IPS-18c (cell line): ENCODE measurements around the gene MVB12B.

Source experiments
- H3K4me3 ChIP-seq: 2 replicates; pipeline ENCODE4 v1.7.0; 2013; ENCODE audit warnings: low read depth, mild to moderate bottlenecking, low read length, moderate library complexity; ENCODE audit not compliant: insufficient read depth
- H3K9me3 ChIP-seq: one replicate; pipeline ENCODE4 v1.6.1; 2013; ENCODE audit warnings: mild to moderate bottlenecking, low read length, moderate library complexity; ENCODE audit not compliant: control insufficient read depth, insufficient read depth

MVB12B gene

DNA sequence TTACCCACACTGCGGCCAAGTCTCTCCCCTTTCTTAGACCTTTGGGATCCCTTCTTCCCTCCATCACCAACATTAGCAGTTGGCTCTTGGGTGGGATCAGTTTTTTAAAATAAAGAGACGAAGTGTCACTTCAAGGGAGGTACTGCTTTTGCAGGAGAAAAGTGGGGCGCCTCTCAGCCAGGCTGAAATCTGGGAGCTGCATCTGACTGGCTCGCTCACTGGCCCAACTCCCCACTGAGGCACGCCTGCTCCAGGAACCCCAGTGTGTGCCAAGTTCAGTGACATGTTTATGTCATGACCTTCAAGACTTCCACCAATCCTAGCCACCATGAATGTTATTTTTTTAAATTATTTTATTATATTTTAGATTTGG is 130.5 kb downstream of the MVB12B start:
- H3K9me3 ChIP-seq: peaks cover 2% of the 10 kb centered on the region

DNA sequence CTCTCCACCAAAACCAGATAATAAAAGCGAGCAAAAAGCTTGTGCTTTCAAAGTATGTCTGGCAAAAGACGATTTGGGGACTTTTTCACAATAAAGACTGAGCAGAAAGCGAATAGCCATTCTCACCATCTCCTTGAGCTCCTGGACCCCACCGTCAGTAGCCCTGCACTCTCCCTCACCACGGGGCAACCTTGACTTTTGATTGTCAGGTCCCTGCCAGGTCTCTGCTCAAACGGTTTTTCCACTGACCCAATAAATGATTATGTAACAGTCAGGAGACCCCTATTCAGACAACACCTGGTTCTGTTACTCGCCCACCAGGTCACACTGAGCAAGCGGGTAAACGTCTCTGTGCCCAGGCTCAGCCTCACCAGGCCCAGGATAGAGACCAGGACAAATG is 131.3 kb downstream of the MVB12B start:
- Histone ChIP-seq H3K4me3 (no peak overlapping the region), H3K9me3 (peaks cover 2% of the 10 kb centered on the region)

More for the DNA sequence above, 130.5 kb downstream of the MVB12B start:
- no peak overlapping the region for H3K4me3 ChIP-seq

DNA sequence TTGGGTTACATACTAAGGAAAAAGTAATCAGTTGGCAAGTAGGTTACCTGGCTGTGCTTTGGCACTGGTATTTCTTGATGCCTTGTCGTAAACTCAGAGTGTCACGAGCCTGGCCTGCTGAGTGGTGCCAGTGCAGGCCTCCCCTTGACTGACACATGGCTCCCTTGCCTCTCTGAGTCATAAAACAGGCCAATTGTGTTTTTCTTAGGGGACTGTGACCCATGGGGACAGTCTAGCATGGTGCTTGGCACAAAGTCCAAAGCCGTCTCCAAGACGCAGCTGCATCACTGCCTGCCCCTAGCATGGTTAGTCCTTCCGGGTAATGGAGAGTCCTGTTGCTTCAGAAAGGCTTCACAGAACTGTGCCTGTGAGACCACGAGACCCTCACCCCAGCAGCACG is 132.5 kb downstream of the MVB12B start:
- no peak overlapping the region for H3K4me3 ChIP-seq
- peaks cover 2% of the 10 kb centered on the region for H3K9me3 ChIP-seq

DNA sequence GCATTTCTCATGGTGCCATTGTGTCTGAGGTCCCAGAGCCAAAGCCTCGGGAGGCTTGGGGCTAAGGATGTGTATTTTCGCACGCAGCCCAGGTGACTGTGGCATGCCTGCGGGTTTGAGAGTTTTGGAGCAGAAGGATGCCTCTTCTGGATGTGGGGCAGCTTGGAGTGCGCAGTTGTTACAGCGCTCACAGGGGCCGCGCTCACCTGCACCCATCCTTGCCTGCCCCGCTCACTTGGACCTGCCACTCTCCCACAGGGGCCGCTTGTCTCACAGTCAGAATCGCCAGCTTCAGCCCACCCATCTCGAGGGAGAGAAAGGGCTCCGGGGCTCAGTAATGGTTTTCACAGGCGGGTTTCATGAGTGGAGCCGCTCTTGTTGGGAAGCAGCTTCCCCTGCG is 132.9 kb downstream of the MVB12B start:
- H3K4me3 ChIP-seq: no peak overlapping the region
- H3K9me3 ChIP-seq: peaks cover 2% of the 10 kb centered on the region

DNA sequence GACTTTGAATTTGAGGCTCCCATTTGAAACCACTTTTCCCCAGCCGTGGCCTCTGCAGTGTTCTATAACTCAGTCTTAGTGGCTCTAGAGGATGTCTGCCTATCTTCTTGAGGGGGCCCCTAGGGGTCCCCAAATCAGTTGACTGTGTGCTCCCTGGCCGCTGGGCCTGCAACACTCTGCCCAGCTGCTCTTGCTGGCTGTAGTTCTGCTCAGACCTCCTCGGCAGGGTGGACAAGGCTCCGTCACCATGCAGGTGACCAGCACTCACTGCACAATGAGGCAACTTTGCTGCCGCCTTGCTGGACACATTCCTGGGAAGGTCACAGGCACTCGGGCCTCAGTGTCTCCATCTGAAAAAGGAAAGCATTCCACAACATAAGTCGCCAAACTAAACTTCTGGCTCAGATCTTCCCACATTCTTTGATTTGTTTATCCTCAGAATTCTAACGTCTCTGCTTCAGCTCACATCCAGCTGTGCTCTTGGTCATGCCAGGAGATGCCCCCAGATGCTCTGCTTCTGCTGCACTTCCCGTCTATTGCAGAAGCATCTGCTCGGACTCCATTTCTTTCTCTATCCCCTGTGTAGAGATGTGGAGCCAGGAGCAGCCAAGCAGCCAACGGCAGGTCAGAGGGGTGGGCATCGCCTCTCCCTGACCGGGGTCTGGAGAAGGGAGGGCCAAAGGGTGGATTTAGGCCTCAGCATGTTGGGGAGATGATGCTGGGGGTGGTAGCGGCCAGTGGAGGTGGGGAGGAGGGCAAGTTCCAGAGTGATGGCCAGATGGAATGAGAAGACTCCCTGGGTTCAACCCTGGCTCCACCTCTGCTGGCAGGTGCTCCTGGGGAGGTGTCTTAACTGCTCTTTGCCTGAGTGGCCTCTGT is 133.6 kb downstream of the MVB12B start:
- H3K4me3 ChIP-seq: no peak overlapping the region
- H3K9me3 ChIP-seq: no peaks in the 10 kb centered on the region

DNA sequence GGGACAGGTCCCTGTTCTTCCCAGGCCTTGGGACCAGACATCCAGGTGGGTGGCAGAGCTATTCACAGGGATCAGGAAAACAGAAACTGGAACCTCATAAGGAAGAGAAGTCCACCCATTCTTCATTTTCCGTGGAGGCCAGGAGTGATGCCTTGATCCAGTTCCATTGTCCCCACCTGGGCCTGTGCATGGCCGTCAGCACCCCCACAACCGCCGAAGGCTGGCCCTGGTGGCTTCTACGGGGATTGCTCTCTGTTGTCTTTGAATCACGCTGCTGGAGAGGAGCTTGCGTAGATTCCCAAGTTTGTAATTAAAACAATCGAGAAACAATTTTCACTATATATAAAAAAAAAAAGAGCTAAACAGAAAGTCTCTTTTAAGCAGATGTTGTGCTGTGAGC is 134.4 kb downstream of the MVB12B start:
- Histone ChIP-seq H3K9me3 (no peaks in the 10 kb centered on the region), H3K4me3 (no peak overlapping the region)

DNA sequence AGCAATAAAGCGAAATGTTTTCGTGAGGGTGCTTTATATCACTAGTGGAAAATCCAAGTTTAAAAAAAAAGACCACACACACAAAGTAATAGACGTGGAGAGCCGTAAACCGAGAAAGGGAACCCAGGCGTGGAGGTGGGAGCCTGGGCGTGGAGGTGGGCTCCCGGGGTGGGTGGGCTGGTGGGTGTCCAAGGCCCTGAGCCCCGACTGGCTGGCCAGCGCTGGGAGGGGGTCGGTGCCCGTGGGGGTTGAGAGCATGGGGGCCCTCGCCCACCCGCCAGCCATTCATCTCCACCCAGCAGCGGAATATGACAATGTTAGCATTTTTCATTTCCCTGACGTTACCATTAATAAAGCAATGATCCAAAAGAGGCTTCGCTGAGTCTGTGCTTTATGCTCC is 135.0 kb downstream of the MVB12B start:
- Histone ChIP-seq H3K9me3 (no peaks in the 10 kb centered on the region), H3K4me3 (no peak overlapping the region)

DNA sequence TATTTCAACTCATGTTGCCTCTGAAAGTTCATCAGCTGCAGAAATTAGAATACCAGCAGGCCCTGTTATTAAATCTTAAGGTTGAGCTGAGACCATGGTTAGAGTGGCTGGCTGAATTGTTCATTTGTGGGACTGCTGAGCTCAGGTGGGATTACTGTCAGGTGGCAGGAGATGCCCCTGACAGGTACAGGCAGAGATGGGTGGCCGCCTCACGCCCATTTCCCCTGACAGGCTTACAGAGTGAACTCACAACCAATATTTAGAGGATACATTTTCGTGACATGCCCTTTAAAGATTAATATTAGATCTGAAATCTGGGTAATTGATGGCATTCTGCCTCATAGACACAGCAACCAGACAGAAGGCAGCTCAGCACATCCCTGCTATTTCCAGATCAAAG is 136.0 kb downstream of the MVB12B start:
- no peaks in the 10 kb centered on the region for H3K9me3 ChIP-seq
- no peak overlapping the region for H3K4me3 ChIP-seq

DNA sequence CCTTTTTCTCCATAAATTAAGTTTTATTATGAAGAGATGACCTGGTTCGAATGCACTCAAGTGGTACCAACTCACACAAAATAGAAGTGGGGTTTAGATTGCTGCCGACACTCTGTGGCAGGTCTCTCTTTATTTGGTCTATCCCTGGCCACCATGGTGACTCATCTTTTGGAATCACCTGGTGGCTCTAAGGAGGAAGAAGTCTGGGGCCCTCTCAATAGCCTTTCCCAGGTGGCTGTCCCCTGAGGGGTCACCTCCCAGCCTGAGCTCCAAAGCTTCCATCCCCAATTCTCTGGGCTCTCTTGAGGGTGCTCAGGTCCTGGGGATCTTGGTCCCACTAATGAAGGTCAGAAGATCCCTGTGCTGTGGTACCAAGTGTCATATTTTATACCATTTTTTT is 136.8 kb downstream of the MVB12B start:
- no peak overlapping the region for H3K4me3 ChIP-seq

DNA sequence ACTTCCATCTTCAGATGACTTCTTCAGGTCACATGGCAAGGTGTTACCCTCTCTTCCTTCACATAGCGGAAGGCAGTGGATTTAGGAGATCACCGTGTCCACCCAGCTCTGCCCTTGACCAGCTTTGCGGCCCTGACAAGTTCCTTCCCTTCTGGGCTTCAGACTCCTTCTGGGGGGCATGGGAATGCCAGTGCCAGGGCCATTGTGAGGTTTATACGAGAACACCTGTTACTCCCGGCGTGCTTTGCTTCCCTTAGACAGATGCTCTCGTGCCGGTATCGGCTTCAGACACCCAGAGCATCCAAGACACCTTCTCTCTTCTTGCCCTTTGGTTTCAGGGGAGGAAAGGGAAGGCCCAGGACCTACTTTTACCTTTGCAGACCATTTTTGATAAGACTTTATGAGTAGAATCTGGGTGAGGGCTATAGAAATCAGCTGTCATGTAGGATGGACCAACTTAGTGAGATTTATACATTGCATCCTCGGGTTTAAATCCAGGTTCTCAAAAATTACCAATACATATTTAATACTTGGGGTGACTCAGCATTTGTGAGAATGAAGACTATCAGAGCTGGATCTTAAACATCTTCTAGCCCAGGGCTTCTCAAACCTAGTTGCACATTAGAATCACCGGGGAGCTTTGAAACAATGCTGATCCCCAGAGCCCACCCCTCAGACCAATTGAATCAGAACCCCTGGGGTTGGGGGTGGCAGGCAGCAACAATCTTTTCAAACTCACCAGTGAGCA is 138.2 kb downstream of the MVB12B start:
- H3K9me3 ChIP-seq: no peaks in the 10 kb centered on the region
- H3K4me3 ChIP-seq: no peak overlapping the region

More for the DNA sequence above, 136.8 kb downstream of the MVB12B start:
- no peaks in the 10 kb centered on the region for H3K9me3 ChIP-seq

DNA sequence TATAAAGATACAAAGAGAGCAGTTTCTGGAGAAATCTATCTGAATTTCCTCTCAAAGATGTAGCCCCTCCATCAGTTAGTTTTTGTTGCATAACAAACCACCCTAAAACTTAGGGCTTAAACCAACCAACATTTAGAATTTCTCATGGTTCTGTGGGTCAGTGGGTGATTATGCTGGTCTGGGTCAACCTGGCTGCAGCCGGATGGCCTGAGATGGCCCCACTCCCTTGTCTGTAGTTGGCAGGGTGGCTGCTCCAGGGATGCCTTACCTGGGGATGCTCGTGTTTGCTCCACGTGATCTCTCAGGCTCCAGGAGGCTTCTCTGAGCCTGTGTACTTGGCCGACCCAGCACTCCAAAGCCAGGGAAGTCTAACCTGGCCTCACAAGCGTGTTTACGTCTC is 139.3 kb downstream of the MVB12B start:
- Histone ChIP-seq H3K4me3 (no peak overlapping the region), H3K9me3 (no peaks in the 10 kb centered on the region)

DNA sequence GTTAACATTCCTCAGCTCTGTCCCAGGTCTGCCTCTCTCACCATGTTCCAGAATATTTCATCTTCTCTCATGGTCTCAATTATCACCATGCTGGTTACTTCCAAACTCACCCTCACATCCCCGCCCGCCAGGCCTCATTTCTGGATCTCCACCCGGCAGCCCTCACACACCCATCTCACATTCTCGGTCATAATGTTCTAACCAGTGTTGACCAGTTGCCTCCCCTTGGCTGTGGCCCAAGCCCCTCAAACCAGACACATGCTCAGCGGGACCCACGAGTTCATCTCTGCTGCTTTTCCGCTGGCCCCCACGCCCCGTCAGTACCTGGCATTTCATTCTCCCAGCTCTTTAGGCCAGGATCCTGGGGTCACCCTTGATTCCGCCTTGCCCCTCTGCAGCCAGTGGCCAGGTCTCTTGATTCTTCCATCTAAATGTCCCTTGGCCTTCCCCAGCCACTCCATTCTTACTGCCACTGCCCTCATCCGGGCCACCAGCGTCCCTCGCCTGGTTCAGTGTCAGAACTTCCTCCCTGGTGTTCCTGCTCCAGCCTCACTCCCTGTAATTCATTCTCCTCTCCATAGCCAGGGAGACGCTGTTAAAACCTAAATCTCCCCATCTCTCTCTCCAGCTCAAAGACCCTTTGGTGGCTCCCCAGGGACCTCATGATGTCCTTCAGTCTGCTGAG is 141.7 kb downstream of the MVB12B start:
- Histone ChIP-seq H3K4me3 (no peak overlapping the region), H3K9me3 (no peaks in the 10 kb centered on the region)

DNA sequence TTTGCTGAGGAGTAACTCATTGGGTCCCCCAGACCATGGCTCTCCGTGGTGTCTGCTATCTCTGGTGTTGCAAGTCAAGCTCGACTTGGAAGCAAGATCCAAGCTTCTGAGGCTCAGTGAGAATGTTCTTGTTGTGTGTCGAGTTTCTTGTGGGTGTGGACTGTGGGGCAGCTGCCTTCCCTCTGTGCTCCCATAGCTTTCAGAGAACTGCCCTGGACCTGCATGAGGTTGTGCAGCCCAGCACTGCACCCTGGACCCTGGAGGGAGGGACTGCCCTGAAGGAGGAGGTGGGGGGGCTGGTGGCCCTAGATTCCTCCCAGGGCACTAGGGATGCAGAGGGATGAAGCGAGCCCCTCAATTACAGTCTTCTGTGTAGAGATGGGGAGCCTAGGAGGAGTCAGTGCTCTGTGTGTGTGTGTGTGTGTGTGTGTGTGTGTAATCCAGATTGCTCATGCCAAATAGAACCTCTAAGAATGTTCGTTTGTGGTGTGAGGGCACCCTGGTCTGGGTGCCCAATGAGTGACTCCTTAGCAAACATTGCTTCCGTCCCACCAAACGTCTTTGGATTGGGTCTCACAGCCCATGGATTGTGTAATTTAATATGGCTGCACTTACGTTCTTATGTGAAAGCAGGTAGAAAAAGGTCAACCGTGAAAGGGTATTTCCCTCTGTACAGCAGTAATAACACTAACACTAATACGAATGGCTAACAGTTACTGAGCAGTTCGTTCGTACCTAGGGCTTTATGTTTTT is 143.8 kb downstream of the MVB12B start:
- peaks cover 2% of the 10 kb centered on the region for H3K9me3 ChIP-seq
- no peak overlapping the region for H3K4me3 ChIP-seq

DNA sequence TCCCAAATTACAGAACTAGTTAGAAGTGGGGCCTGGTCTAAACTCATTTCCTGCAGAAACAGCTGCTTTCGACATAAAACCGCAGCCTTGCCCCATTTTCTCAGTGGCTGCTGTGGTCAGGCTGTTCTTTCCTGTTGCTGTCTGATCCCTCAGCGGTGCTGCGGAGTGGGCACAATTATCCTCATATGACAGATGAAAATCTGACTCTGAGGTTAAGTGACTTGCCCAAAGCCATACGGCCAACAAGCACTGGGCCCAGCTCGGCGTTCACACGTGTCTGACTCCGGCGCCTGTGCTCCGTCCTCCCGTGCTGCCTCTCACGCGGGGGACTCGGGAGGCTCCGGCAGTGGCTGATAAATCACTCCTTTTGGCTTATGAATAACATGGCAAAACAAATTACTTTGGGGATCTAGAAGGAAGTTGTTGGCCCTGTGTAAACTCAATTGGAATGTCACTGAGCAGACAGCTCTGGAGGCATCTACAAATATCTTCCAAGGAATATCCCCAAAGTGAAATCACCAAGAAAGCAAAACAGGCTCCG is 144.5 kb downstream of the MVB12B start:
- peaks cover 2% of the 10 kb centered on the region for H3K9me3 ChIP-seq
- no peak overlapping the region; the same call in 1 of the 2 replicates for H3K4me3 ChIP-seq

DNA sequence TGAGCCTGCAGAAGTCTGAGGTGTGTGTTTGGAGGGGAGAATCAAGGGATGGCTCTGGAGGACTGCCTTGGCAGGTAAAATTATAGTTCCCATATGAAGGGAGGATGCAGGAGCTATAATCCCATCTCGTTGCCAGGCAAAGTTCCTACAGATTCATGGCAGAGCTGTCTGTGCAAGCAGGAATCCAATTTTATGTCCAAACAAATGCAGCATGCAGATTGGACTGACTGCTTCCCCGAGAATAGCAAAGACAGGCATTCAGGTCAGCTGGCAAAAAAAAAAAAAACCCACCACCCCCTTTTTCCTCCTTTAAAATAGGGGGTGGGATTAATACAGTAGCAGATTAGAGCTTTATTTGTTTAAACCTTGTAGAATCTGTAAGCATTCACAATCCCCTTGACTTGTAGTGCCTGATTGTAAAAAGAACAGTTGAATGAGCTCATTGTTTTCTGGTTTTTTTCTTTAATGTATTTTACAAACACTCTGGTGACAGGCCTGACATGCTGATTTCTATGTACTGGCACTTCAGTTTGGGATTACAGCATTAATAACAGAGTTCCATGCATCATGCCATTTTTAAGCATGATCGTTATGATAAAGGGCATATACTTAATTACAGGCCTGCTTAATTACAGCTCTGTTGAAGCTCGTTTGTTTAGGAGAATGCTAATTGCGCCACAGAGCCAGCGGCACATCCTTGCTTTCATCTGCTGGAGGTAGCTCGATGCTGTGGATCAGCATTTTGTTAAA is 145.7 kb downstream of the MVB12B start:
- H3K9me3 ChIP-seq: peaks cover 2% of the 10 kb centered on the region
- H3K4me3 ChIP-seq: no peak overlapping the region

DNA sequence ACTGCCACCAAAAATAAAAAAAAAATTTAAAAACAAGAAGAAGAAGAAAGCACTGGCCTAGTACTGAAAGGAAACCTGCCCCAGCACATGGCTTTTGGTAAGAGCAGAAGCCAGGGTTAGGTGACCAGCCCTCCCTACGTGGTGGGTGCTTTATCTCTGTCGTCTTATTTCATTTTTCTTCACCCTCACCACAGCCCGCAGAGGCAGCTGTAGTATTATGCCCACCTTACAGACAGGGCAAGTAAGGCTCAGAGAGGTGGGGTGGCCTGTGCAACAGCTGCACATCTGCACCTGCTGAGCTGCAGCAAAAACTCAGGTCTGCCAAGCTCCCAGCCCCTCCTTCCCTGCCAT is 146.3 kb downstream of the MVB12B start:
- H3K9me3 ChIP-seq: peaks cover 2% of the 10 kb centered on the region
- no peak overlapping the region for H3K4me3 ChIP-seq
